Neural progenitor cell (in vitro differentiated cells): ENCODE data around the gene NAALADL1. TPM values are rescaled to one million over a fixed set of nuclear protein-coding genes. Genes with fewer than 3 reads are reported as not detected.

ENCODE experiments used
- DNase-seq: peaks from one replicate; pipeline ENCODE4 v3.0.0-alpha.2; 2016; ENCODE audit warnings: low spot score
- H2AFZ ChIP-seq: fragments of 200-600 bp; sonication (generic); replicated peaks from 2 replicates; pipeline ENCODE4 v1.6.1; 2016; ENCODE audit warnings: antibody characterized with exemption
- H3F3A ChIP-seq: fragments of 200-600 bp; sonication (generic); 2 replicates; pipeline ENCODE4 v1.6.1; 2016; ENCODE audit warnings: antibody characterized with exemption, low read depth
- H3K27ac ChIP-seq: fragments of 200-600 bp; sonication (generic); 2 replicates; pipeline ENCODE4 v1.5.1; 2016; ENCODE audit warnings: mild to moderate bottlenecking
- H3K27me3 ChIP-seq: fragments of 200-600 bp; sonication (generic); 2 replicates; pipeline ENCODE4 v1.6.1; 2016; ENCODE audit warnings: mild to moderate bottlenecking, moderate library complexity
- H3K36me3 ChIP-seq: fragments of 200-600 bp; sonication (generic); 2 replicates; pipeline ENCODE4 v1.5.1; 2016
- H3K4me1 ChIP-seq: fragments of 200-600 bp; sonication (generic); 2 replicates; pipeline ENCODE4 v1.6.1; 2016; ENCODE audit warnings: mixed run types
- H3K4me2 ChIP-seq: fragments of 200-600 bp; sonication (generic); 2 replicates; pipeline ENCODE4 v1.6.1; 2016
- H3K4me3 ChIP-seq: fragments of 200-600 bp; sonication (generic); 2 replicates; pipeline ENCODE4 v1.5.1; 2016
- H3K79me2 ChIP-seq: fragments of 200-600 bp; sonication (generic); 2 replicates; pipeline ENCODE4 v1.6.1; 2016; ENCODE audit warnings: low read depth
- H3K9ac ChIP-seq: fragments of 200-600 bp; sonication (generic); 2 replicates; pipeline ENCODE4 v1.6.1; 2016
- H3K9me3 ChIP-seq: fragments of 200-600 bp; sonication (generic); 2 replicates; pipeline ENCODE4 v1.5.1; 2016; ENCODE audit warnings: low read depth
- H4K20me1 ChIP-seq: fragments of 200-600 bp; sonication (generic); 2 replicates; pipeline ENCODE4 v1.6.1; 2016; ENCODE audit warnings: low read depth
- H3K27ac Mint-ChIP-seq: 3 replicates; pipeline ENCODE4 v1.8.0; 2021; ENCODE audit warnings: mixed read lengths
- H3K27me3 Mint-ChIP-seq: 2 replicates; pipeline ENCODE4 v1.8.0; 2022; ENCODE audit warnings: low read depth, mild to moderate bottlenecking, inconsistent platforms, moderate library complexity, mixed read lengths; ENCODE audit not compliant: insufficient read depth
- H3K36me3 Mint-ChIP-seq: 3 replicates; pipeline ENCODE4 v1.8.0; 2021; ENCODE audit warnings: mixed read lengths
- H3K4me1 Mint-ChIP-seq: 3 replicates; pipeline ENCODE4 v1.8.0; 2021; ENCODE audit warnings: mixed read lengths
- H3K4me3 Mint-ChIP-seq: 3 replicates; pipeline ENCODE4 v1.8.0; 2021; ENCODE audit warnings: mild to moderate bottlenecking, moderate library complexity, mixed read lengths
- H3K9me3 Mint-ChIP-seq: 3 replicates; pipeline ENCODE4 v1.8.0; 2020; ENCODE audit warnings: mixed read lengths
- EZH2 ChIP-seq: fragments of 200-600 bp; sonication (generic); IDR thresholded peaks from 2 replicates; pipeline ENCODE4 v1.6.1; 2017; ENCODE audit warnings: antibody characterized with exemption, mild to moderate bottlenecking, moderate library complexity
- EZH2phosphoT487 ChIP-seq: fragments of 200-600 bp; sonication (generic); IDR thresholded peaks from 2 replicates; pipeline ENCODE4 v1.6.1; 2017; ENCODE audit warnings: antibody characterized with exemption
- total RNA-seq: library from RNA; depleted of rRNA; stranded (reverse); fragments of >200 nt; gene quantifications from 2 replicates; pipeline ENCODE4 v1.2.3, GENCODE V29; 2015; ENCODE audit warnings: low replicate concordance
- TF ChIP-seq, protein P1 (sequence below): fragments of 200-600 bp; sonication (generic); IDR thresholded peaks from 2 replicates; pipeline ENCODE4 v1.5.1; 2017; ENCODE audit warnings: antibody characterized with exemption, mild to moderate bottlenecking

The NAALADL1 gene
- total RNA-seq, 1 donor from 2014 or later, result 0.80 TPM

DNA sequence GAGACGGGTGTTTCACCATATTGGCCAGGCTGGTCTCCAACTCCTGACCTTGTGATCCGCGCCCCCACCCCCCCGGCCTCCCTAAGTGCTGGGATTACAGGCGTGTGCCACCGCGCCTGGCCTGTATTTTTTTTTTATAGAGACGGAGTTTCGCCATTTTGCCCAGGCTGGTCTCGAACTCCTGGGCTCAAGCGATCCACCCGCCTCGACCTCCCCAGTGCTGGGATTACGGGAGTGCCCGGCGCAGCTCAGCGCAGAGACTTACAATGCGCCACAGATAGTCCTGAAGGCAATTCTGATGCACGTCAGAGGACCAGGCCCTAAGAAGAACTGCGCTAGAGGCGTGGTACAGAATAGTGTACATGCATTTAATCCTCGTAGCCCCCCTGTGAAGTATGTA lies 37.1 kb upstream of the NAALADL1 start:
- no peak for DNase-seq
- no peak overlapping the region for H3K4me2 ChIP-seq
- peak overlapping the region; percentile 92 for H3K4me3 ChIP-seq
- H4K20me1 ChIP-seq, result peaks cover 13% of the 10 kb centered on the region
- H3K79me2 ChIP-seq, result peaks cover 14% of the 10 kb centered on the region
- H3K36me3 Mint-ChIP-seq, result peaks cover 4% of the 10 kb centered on the region
- no peak overlapping the region for H3K27ac ChIP-seq
- TF ChIP-seq, protein P1, sequence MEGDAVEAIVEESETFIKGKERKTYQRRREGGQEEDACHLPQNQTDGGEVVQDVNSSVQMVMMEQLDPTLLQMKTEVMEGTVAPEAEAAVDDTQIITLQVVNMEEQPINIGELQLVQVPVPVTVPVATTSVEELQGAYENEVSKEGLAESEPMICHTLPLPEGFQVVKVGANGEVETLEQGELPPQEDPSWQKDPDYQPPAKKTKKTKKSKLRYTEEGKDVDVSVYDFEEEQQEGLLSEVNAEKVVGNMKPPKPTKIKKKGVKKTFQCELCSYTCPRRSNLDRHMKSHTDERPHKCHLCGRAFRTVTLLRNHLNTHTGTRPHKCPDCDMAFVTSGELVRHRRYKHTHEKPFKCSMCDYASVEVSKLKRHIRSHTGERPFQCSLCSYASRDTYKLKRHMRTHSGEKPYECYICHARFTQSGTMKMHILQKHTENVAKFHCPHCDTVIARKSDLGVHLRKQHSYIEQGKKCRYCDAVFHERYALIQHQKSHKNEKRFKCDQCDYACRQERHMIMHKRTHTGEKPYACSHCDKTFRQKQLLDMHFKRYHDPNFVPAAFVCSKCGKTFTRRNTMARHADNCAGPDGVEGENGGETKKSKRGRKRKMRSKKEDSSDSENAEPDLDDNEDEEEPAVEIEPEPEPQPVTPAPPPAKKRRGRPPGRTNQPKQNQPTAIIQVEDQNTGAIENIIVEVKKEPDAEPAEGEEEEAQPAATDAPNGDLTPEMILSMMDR, result no peak
- TF ChIP-seq EZH2phosphoT487 (no peak), EZH2 (no peak)
- no peaks in the 10 kb centered on the region for H3K36me3 ChIP-seq
- no peaks in the 10 kb centered on the region for H3K27me3 ChIP-seq
- no peaks in the 10 kb centered on the region for H3K27me3 Mint-ChIP-seq
- H3K9me3 Mint-ChIP-seq, result no peaks in the 10 kb centered on the region
- peak overlapping the region; percentile 95 for H3K4me3 Mint-ChIP-seq
- H3K9me3 ChIP-seq, result no peaks in the 10 kb centered on the region
- peaks cover 7% of the 10 kb centered on the region for H3K4me1 Mint-ChIP-seq
- peak overlapping the region; percentile 100 for H3K27ac Mint-ChIP-seq
- no peak overlapping the region for H3K9ac ChIP-seq
- H2AFZ ChIP-seq, result peak overlapping the region; percentile 99
- H3F3A ChIP-seq, result peaks cover 7% of the 10 kb centered on the region
- peaks cover 7% of the 10 kb centered on the region for H3K4me1 ChIP-seq

DNA sequence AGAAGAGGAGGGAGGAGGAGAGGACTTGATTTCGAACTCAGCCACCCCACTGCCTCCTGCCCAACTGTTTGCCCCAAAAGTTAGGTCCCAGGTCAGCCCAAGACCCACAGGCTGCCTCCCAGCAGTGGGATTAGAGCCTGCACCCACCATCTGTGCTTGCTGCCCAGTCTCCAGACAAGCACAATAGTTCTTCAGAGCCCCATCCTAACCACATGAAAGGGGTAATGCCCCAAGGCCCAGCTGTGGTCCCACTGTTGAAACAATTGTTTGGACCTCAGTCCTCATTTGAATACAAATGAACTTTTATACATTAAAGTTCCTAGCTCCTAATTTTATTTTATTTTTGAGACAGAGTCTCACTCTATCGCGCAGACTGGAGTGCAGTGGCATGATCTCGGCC lies 32.3 kb upstream of the NAALADL1 start:
- H3K9ac ChIP-seq, result no peak overlapping the region
- no peak overlapping the region for H3K27ac ChIP-seq
- H2AFZ ChIP-seq, result no peak overlapping the region
- TF ChIP-seq EZH2phosphoT487, result no peak
- TF ChIP-seq, protein P1, result no peak
- TF ChIP-seq EZH2, result no peak
- no peak overlapping the region for H3K4me3 ChIP-seq
- H3K27me3 Mint-ChIP-seq, result peaks cover 8% of the 10 kb centered on the region
- no peak overlapping the region for H3K4me2 ChIP-seq
- H3K4me1 Mint-ChIP-seq, result peaks cover 7% of the 10 kb centered on the region
- no peaks in the 10 kb centered on the region for H3K9me3 Mint-ChIP-seq
- no peaks in the 10 kb centered on the region for H3K4me1 ChIP-seq
- H3K27ac Mint-ChIP-seq, result no peak overlapping the region
- DNase-seq, result no peak
- H3K27me3 ChIP-seq, result no peaks in the 10 kb centered on the region
- no peaks in the 10 kb centered on the region for H3K9me3 ChIP-seq
- H3K4me3 Mint-ChIP-seq, result no peak overlapping the region
- no peaks in the 10 kb centered on the region for H3K36me3 ChIP-seq
- H4K20me1 ChIP-seq, result no peaks in the 10 kb centered on the region
- H3K79me2 ChIP-seq, result no peaks in the 10 kb centered on the region
- peaks cover 3% of the 10 kb centered on the region for H3K36me3 Mint-ChIP-seq
- H3F3A ChIP-seq, result no peaks in the 10 kb centered on the region

DNA sequence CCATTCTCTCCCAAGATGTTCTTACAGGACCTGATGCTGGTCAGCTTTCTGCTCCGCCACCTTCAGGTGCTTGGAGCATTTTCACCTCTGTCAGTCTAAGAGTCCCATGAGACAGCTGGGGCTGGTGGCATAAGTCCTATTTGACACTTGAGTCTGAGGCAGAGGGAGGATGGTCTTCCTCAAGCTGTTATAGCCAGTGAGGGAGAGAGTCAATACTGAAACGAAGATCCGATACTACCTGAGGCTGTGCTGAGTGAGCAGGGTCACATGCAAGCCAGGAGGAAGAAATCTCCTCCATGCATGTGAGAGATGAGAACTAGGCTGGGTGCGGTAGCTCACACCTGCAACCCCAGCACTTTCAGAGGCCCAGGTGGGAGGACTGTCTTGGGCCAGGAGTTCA lies 31.3 kb upstream of the NAALADL1 start:
- Histone ChIP-seq H3K4me1 (peaks cover 6% of the 10 kb centered on the region), H3K27me3 (no peaks in the 10 kb centered on the region), H3F3A (peaks cover 2% of the 10 kb centered on the region), H3K9ac (no peak overlapping the region), H3K4me3 (no peak overlapping the region), H3K27ac (no peak overlapping the region), H3K79me2 (peaks cover 10% of the 10 kb centered on the region), H3K9me3 (no peaks in the 10 kb centered on the region), H3K4me2 (no peak overlapping the region), H2AFZ (no peak overlapping the region), H3K36me3 (no peaks in the 10 kb centered on the region), H4K20me1 (no peaks in the 10 kb centered on the region)
- Mint-ChIP-seq H3K27ac (no peak overlapping the region), H3K4me1 (peaks cover 8% of the 10 kb centered on the region), H3K27me3 (peaks cover 9% of the 10 kb centered on the region), H3K36me3 (peaks cover 4% of the 10 kb centered on the region), H3K9me3 (no peaks in the 10 kb centered on the region), H3K4me3 (no peak overlapping the region)
- TF ChIP-seq EZH2phosphoT487 (no peak), EZH2 (no peak)
- TF ChIP-seq, protein P1, result no peak
- no peak for DNase-seq
